CD4-positive, alpha-beta T cell (primary cell): Measurements from ENCODE around the gene YKT6. TPM values are rescaled to one million over a fixed set of nuclear protein-coding genes. Genes with fewer than 3 reads are reported as not detected.

Experiments
- ATAC-seq: fragments of 200-7000 bp; cut with Tn5 transposase; one replicate; pipeline ENCODE4 v1.10.0; 2022; ENCODE audit warnings: mild to moderate bottlenecking; ENCODE audit not compliant: poor library complexity
- CTCF ChIA-PET: fragments of 350-600 bp; sonication (Branson Sonifier 250); formaldehyde crosslinking; loops from one replicate; lab custom pipeline; 2021; ENCODE audit warnings: antibody characterized with exemption, inconsistent platforms; lab: Charles Lee
- POLR2A ChIA-PET: fragments of 350-600 bp; sonication (Branson Sonifier 250); formaldehyde crosslinking; loops from one replicate; lab custom pipeline; 2021; ENCODE audit warnings: antibody characterized with exemption, inconsistent platforms; lab: Charles Lee
- DNase-seq, 14 experiments: peaks; one replicate each; pipeline ENCODE4 v3.0.0-alpha.2; 2013 to 2020; ENCODE audit warnings: mixed read lengths in 2 of 14
- H3K27ac ChIP-seq, 2 donors: one replicate each; pipeline versions ENCODE4 v1.5.1 to v1.7.0; 2013; ENCODE audit warnings: low read length in 2 of 2, low read depth in 1 of 2, mild to moderate bottlenecking in 1 of 2
- H3K27me3 ChIP-seq, 2 experiments: 1 replicate in 1 of 2; 2 replicates in 1 of 2; pipeline versions ENCODE4 v1.6.1 to v1.7.0; 2013; ENCODE audit warnings: low read length in 2 of 2, control low read depth in 1 of 2, mild to moderate bottlenecking in 1 of 2, moderate library complexity in 1 of 2; ENCODE audit not compliant: insufficient read depth in 2 of 2, control insufficient read depth in 1 of 2
- H3K36me3 ChIP-seq: one replicate; pipeline ENCODE4 v1.6.1; 2013; ENCODE audit warnings: low read length, control low read depth; ENCODE audit not compliant: insufficient read depth
- H3K4me1 ChIP-seq: one replicate; pipeline ENCODE4 v1.6.1; 2013; ENCODE audit warnings: low read length, control low read depth; ENCODE audit not compliant: insufficient read depth
- H3K4me3 ChIP-seq: one replicate; pipeline ENCODE4 v1.5.1; 2013; ENCODE audit warnings: mild to moderate bottlenecking, low read length, moderate library complexity
- H3K9me3 ChIP-seq, 2 experiments: 1 replicate in 1 of 2; 2 replicates in 1 of 2; pipeline versions ENCODE4 v1.6.1 to v1.7.0; 2013; ENCODE audit warnings: low read length in 2 of 2, mild to moderate bottlenecking in 2 of 2, control low read depth in 1 of 2, moderate library complexity in 1 of 2; ENCODE audit not compliant: control insufficient read depth in 1 of 2, insufficient read depth in 1 of 2
- H3K27ac Mint-ChIP-seq: one replicate; pipeline ENCODE4 v1.8.0; 2020; ENCODE audit warnings: mixed read lengths
- H3K27me3 Mint-ChIP-seq: one replicate; pipeline ENCODE4 v1.8.0; 2021; ENCODE audit warnings: mixed read lengths
- H3K36me3 Mint-ChIP-seq: one replicate; pipeline ENCODE4 v1.8.0; 2021; ENCODE audit warnings: low read depth, mixed read lengths
- H3K4me1 Mint-ChIP-seq: one replicate; pipeline ENCODE4 v1.8.0; 2021; ENCODE audit warnings: low read depth, mixed read lengths
- H3K4me3 Mint-ChIP-seq: one replicate; pipeline ENCODE4 v1.8.0; 2020; ENCODE audit warnings: mild to moderate bottlenecking, mixed read lengths
- H3K9me3 Mint-ChIP-seq: one replicate; pipeline ENCODE4 v1.8.0; 2020; ENCODE audit warnings: mixed read lengths
- CTCF ChIP-seq: fragments of 200-600 bp; IDR thresholded peaks from one replicate; pipeline ENCODE4 v1.8.0; 2022; ENCODE audit warnings: antibody characterized with exemption, mild to moderate bottlenecking
- intact Hi-C, 2 experiments: fragments of 100-400 bp; cut with DNase I in 1 of 2; cut with micrococcal nuclease in 1 of 2; formaldehyde crosslinking; loops; one replicate each; pipeline versions ENCODE4 v1.15.1 to v1.9.0; 2023 to 2025; cut with DNase I, micrococcal nuclease
- total RNA-seq, 174 experiments: library from RNA in 2 of 174; stranded (reverse) in 2 of 174; gene quantifications; one replicate each; pipeline ENCODE4 v1.2.3 and lab custom pipeline; 2021 to 2026

The YKT6 gene
- total RNA-seq, 2 experiments from 2014 or later = 85.0 to 86.4 TPM

- peak overlapping the region; percentile 29 for H3K4me3 ChIP-seq
- ATAC-seq (peak; percentile 86), DNase-seq (peak; percentile 33 to 80 (median 51))
- peaks cover 10% of the 10 kb centered on the region for H3K4me1 ChIP-seq
- H3K36me3 ChIP-seq = no peaks in the 10 kb centered on the region
- no peak overlapping the region for H3K27ac ChIP-seq
- intact Hi-C loops = loop anchor here (1.0 to 5.0 kb wide), 4 partner anchors 221 to 324 kb away; no protein-coding TSS in a partner anchor
- no peaks in the 10 kb centered on the region for H3K36me3 Mint-ChIP-seq
- H3K4me1 Mint-ChIP-seq = no peaks in the 10 kb centered on the region
- no peaks in the 10 kb centered on the region for H3K27me3 Mint-ChIP-seq
- no peak overlapping the region for H3K27ac Mint-ChIP-seq
- peak; percentile 67 for TF ChIP-seq CTCF
- ChIA-PET POLR2A (interaction anchor here (1.1 to 1.5 kb wide), 3 partner anchors 17 to 324 kb away, joined by 4 to 5 read pairs (median 4); partner anchors contain the start of gene NUDCD3), CTCF (interaction anchor here (0.6 to 1.3 kb wide), 2 partner anchors 235 to 239 kb away, joined by 3 read pairs; no protein-coding TSS in a partner anchor)
- no peaks in the 10 kb centered on the region for H3K27me3 ChIP-seq
- no peaks in the 10 kb centered on the region for H3K9me3 ChIP-seq
- H3K4me3 Mint-ChIP-seq = peak overlapping the region; percentile 30
- no peaks in the 10 kb centered on the region for H3K9me3 Mint-ChIP-seq
These were observed 40.3 kb downstream of the YKT6 start for GRCh38 chr7:44240983-44241510.

GRCh38 chr7:44242091-44242490 lies 41.3 kb downstream of the YKT6 start:
- Histone ChIP-seq H3K36me3 (no peaks in the 10 kb centered on the region), H3K9me3 (no peaks in the 10 kb centered on the region), H3K27ac (no peak overlapping the region), H3K27me3 (no peaks in the 10 kb centered on the region), H3K4me1 (peaks cover 10% of the 10 kb centered on the region), H3K4me3 (no peak overlapping the region)
- no peaks in the 10 kb centered on the region for H3K27me3 Mint-ChIP-seq
- DNase-seq = no peak
- no peak overlapping the region for H3K4me3 Mint-ChIP-seq
- H3K36me3 Mint-ChIP-seq = no peaks in the 10 kb centered on the region
- intact Hi-C loops = loop anchor here in 1 of 2 experiments (5.0 kb wide), 1 partner anchor 220 kb away; no protein-coding TSS in a partner anchor
- no peaks in the 10 kb centered on the region for H3K9me3 Mint-ChIP-seq
- TF ChIP-seq CTCF = no peak
- CTCF ChIA-PET = no interaction called here
- H3K27ac Mint-ChIP-seq = no peak overlapping the region
- POLR2A ChIA-PET = no interaction called here
- ATAC-seq = no peak
- H3K4me1 Mint-ChIP-seq = no peaks in the 10 kb centered on the region

GRCh38 chr7:44244282-44244681 lies 43.5 kb downstream of the YKT6 start:
- Mint-ChIP-seq H3K4me3 (no peak overlapping the region), H3K27ac (no peak overlapping the region), H3K36me3 (no peaks in the 10 kb centered on the region), H3K27me3 (no peaks in the 10 kb centered on the region), H3K4me1 (no peaks in the 10 kb centered on the region), H3K9me3 (no peaks in the 10 kb centered on the region)
- intact Hi-C loops = loop anchor here in 1 of 2 experiments (5.0 kb wide), 1 partner anchor 218 kb away; no protein-coding TSS in a partner anchor
- Histone ChIP-seq H3K27ac (no peak overlapping the region), H3K4me1 (peaks cover 10% of the 10 kb centered on the region), H3K27me3 (no peaks in the 10 kb centered on the region), H3K9me3 (no peaks in the 10 kb centered on the region), H3K36me3 (no peaks in the 10 kb centered on the region), H3K4me3 (no peak overlapping the region)
- no peak for ATAC-seq
- peak; percentile 25 for TF ChIP-seq CTCF
- DNase-seq = peak in 9 of 14 experiments; percentile 5 to 46 (median 11)
- ChIA-PET POLR2A (interaction anchor here (1.4 kb wide), 1 partner anchor 13 kb away, joined by 4 read pairs; no protein-coding TSS in a partner anchor), CTCF (no interaction called here)
